Measurements from ENCODE around the gene CDH13.

- TF ChIP-seq CTCF (IDR thresholded peaks at IDR 0.05), result no peak
- no peak for TF ChIP-seq POLR2A (IDR thresholded peaks at IDR 0.05)
These were observed 988.6 kb downstream of the CDH13 start for GRCh38 chr16:83615141-83615952.

Data from Peyer's patch (tissue), 4 donors.